OCI-LY1 (cell line): Measurements from ENCODE around the gene COL5A2.

Experiments
- H2AFZ ChIP-seq: fragments of 200-600 bp; sonication (generic), shearing (Covaris generic); 2 replicates; pipeline ENCODE4 v1.6.0; 2014; ENCODE audit warnings: antibody characterized with exemption, mild to moderate bottlenecking, low read length
- H3F3A ChIP-seq: fragments of 200-600 bp; sonication (generic), shearing (Covaris generic); 2 replicates; pipeline ENCODE4 v1.6.0; 2014; ENCODE audit warnings: mild to moderate bottlenecking, antibody characterized with exemption, low read length, moderate library complexity; ENCODE audit not compliant: insufficient read depth
- H3K27ac ChIP-seq: fragments of 200-600 bp; sonication (generic); 2 replicates; pipeline ENCODE4 v1.5.1; 2014; ENCODE audit warnings: low read length, mixed run types, mild to moderate bottlenecking, low read depth; ENCODE audit not compliant: poor library complexity, severe bottlenecking
- H3K27me3 ChIP-seq: fragments of 200-600 bp; sonication (generic); 2 replicates; pipeline ENCODE4 v1.6.0; 2014; ENCODE audit warnings: antibody characterized with exemption, mild to moderate bottlenecking, low read length, moderate library complexity; ENCODE audit not compliant: insufficient read depth
- H3K36me3 ChIP-seq: fragments of 200-600 bp; sonication (generic); 2 replicates; pipeline ENCODE4 v1.6.1; 2014; ENCODE audit warnings: mild to moderate bottlenecking, antibody characterized with exemption, low read length, moderate library complexity, mixed read lengths; ENCODE audit not compliant: insufficient read depth
- H3K4me1 ChIP-seq: fragments of 200-600 bp; sonication (generic); 2 replicates; pipeline ENCODE4 v1.5.1; 2014; ENCODE audit warnings: mild to moderate bottlenecking, low read length, moderate library complexity; ENCODE audit not compliant: insufficient read depth, severe bottlenecking
- H3K4me2 ChIP-seq: fragments of 200-600 bp; sonication (generic), shearing (Covaris generic); 2 replicates; pipeline ENCODE4 v1.6.1; 2014; ENCODE audit warnings: low read length
- H3K4me3 ChIP-seq: fragments of 200-600 bp; sonication (generic); 2 replicates; pipeline ENCODE4 v1.5.1; 2014; ENCODE audit warnings: low read length, low read depth, mild to moderate bottlenecking, mixed read lengths; ENCODE audit not compliant: poor library complexity, severe bottlenecking
- H3K79me2 ChIP-seq: fragments of 200-600 bp; shearing (Covaris generic); 2 replicates; pipeline ENCODE4 v1.6.1; 2016; ENCODE audit warnings: mixed run types, low read length, mixed read lengths; ENCODE audit not compliant: insufficient read depth
- H3K9ac ChIP-seq: fragments of 200-600 bp; sonication (generic), shearing (Covaris generic); 2 replicates; pipeline ENCODE4 v1.6.1; 2014; ENCODE audit warnings: mild to moderate bottlenecking, low read length, mixed read lengths
- H3K9me2 ChIP-seq: fragments of 200-600 bp; sonication (generic), shearing (Covaris generic); 2 replicates; pipeline ENCODE4 v1.6.1; 2014; ENCODE audit warnings: low read depth, mild to moderate bottlenecking, low read length, mixed read lengths
- H3K9me3 ChIP-seq: fragments of 200-600 bp; shearing (Covaris generic); 2 replicates; pipeline ENCODE4 v1.6.1; 2014; ENCODE audit warnings: low read length, mixed read lengths
- H4K20me1 ChIP-seq: fragments of 200-600 bp; sonication (generic), shearing (Covaris generic); 2 replicates; pipeline ENCODE4 v1.6.0; 2016; ENCODE audit warnings: mild to moderate bottlenecking, low read length; ENCODE audit not compliant: insufficient read depth
- CTCF ChIP-seq: fragments of 200-600 bp; sonication (generic), shearing (Covaris generic); IDR thresholded peaks from 2 replicates; pipeline ENCODE4 v1.5.1; 2017; ENCODE audit warnings: mild to moderate bottlenecking, antibody characterized with exemption, low read length, moderate library complexity, mixed read lengths
- EZH2 ChIP-seq: fragments of 200-600 bp; sonication (generic), shearing (Covaris generic); IDR thresholded peaks from 2 replicates; pipeline ENCODE4 v1.8.0; 2017; ENCODE audit warnings: borderline replicate concordance, mixed run types, mild to moderate bottlenecking, antibody characterized with exemption, low read length, moderate library complexity, mixed read lengths

The COL5A2 gene

DNA sequence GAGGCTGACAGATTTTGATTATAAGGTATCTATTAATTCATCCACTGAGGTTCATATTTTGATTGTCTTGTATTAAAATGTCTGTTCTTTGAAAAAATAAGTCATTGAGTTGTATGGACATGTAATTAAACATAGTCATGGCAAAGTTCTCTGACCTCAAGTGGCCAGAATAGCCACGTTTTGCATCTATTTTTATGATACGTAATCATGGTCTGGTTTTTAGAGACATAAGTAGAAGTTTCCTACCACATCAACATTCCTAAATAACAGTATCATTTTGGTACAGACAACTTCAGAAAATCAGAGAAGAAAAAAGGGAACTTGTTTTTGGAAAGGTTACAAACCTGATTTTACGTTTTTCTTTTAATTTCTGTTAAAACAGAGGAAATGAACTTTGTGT, 47.6 kb downstream of the COL5A2 start:
- Histone ChIP-seq H3K27me3 (no peaks in the 10 kb centered on the region), H3K4me1 (no peaks in the 10 kb centered on the region), H3F3A (no peaks in the 10 kb centered on the region), H4K20me1 (no peaks in the 10 kb centered on the region), H3K4me2 (no peak overlapping the region), H3K9me2 (no peaks in the 10 kb centered on the region), H2AFZ (no peak overlapping the region), H3K36me3 (no peaks in the 10 kb centered on the region), H3K9ac (no peak overlapping the region), H3K4me3 (no peak overlapping the region), H3K79me2 (no peaks in the 10 kb centered on the region), H3K27ac (no peak overlapping the region), H3K9me3 (no peaks in the 10 kb centered on the region)
- TF ChIP-seq CTCF (no peak), EZH2 (no peak)

- Histone ChIP-seq H4K20me1 (no peaks in the 10 kb centered on the region), H2AFZ (no peak overlapping the region), H3K9ac (no peak overlapping the region), H3F3A (no peaks in the 10 kb centered on the region), H3K9me3 (no peaks in the 10 kb centered on the region), H3K36me3 (no peaks in the 10 kb centered on the region), H3K4me2 (no peak overlapping the region), H3K79me2 (no peaks in the 10 kb centered on the region), H3K4me1 (no peaks in the 10 kb centered on the region), H3K27me3 (no peaks in the 10 kb centered on the region), H3K4me3 (no peak overlapping the region), H3K27ac (no peak overlapping the region), H3K9me2 (no peaks in the 10 kb centered on the region)
- TF ChIP-seq CTCF (no peak), EZH2 (no peak)
Observed at GRCh38 chr2:189129971-189130370, 49.6 kb downstream of the COL5A2 start.

DNA sequence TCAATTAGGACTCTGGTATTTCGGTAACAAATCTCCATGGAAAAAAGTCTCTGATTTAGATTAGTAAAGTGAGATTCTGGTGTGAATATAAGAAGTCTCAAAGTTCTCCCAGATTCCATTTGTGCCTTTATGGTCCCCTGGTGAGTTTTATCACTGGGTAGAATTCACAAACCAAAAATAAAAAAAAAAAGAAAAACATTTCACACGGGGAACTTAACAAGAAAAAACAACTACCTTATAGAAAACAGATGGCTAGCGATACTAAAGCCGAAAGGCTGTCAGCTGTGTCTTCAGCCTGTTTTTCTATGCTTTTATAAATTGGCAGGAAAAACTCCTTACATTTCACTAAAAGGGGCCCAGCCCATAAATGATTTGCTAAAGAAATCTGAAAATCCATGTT, 50.6 kb downstream of the COL5A2 start:
- no peaks in the 10 kb centered on the region for H3K9me3 ChIP-seq
- no peak overlapping the region for H2AFZ ChIP-seq
- H3K9ac ChIP-seq: no peak overlapping the region
- no peaks in the 10 kb centered on the region for H3F3A ChIP-seq
- H3K36me3 ChIP-seq: no peaks in the 10 kb centered on the region
- no peak for TF ChIP-seq EZH2
- no peak for TF ChIP-seq CTCF
- H3K27ac ChIP-seq: no peak overlapping the region
- H3K27me3 ChIP-seq: no peaks in the 10 kb centered on the region
- H3K79me2 ChIP-seq: no peaks in the 10 kb centered on the region
- no peak overlapping the region for H3K4me2 ChIP-seq
- H3K4me1 ChIP-seq: no peaks in the 10 kb centered on the region
- H3K9me2 ChIP-seq: no peaks in the 10 kb centered on the region
- no peak overlapping the region for H3K4me3 ChIP-seq
- H4K20me1 ChIP-seq: no peaks in the 10 kb centered on the region
